ENCODE data around the gene FBXL7.

Gene FBXL7

DNA sequence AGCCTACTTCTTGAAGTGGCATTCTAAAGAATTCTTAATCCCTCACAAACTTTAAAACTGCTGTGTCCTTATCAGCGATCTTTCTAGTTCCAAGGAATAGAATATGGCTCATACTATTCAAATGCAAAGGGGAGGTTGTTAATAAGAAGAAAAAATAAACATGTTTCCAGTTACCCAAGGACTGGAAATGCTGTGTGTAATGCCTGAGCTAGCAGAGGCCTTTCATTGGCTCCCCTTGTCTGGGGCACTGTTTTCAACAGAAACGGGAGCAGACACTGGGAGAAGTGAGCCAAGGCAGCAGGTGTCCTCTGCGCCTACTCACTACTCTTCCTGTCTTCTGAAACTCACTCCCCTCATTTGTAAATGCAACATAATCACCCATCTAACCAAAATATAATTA lies 426.6 kb downstream of the FBXL7 start:
- Histone ChIP-seq H3K36me3 (no peaks in the 10 kb centered on the region), H4K20me1 (no peaks in the 10 kb centered on the region), H3K27me3 (no peaks in the 10 kb centered on the region), H3K4me2 (no peak overlapping the region), H3K9ac (no peak overlapping the region), H3K4me1 (no peaks in the 10 kb centered on the region), H3K27ac (no peak overlapping the region), H3K4me3 (no peak overlapping the region), H3K9me3 (no peaks in the 10 kb centered on the region)
- TF ChIP-seq Cebpa-rat (IDR thresholded peaks at IDR 0.05) = no peak

DNA sequence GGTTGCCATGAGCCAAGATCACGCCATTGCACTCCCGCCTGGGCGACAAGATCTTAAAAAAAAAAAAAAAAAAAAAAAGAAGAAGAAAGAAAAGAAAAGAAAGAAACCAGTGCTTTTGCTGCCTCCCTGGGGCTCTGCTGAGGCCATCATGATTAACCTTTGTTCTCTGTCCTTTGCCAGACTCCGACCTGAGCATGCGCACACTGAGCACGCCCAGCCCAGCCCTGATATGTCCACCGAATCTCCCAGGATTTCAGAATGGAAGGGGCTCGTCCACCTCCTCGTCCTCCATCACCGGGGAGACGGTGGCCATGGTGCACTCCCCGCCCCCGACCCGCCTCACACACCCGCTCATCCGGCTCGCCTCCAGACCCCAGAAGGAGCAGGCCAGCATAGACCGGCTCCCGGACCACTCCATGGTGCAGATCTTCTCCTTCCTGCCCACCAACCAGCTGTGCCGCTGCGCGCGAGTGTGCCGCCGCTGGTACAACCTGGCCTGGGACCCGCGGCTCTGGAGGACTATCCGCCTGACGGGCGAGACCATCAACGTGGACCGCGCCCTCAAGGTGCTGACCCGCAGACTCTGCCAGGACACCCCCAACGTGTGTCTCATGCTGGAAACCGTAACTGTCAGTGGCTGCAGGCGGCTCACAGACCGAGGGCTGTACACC lies 427.9 kb downstream of the FBXL7 start:
- Histone ChIP-seq H3K4me1 (no peaks in the 10 kb centered on the region), H3K36me3 (no peaks in the 10 kb centered on the region), H3K4me3 (no peak overlapping the region), H3K4me2 (no peak overlapping the region), H3K27ac (no peak overlapping the region), H3K9ac (no peak overlapping the region), H3K27me3 (no peaks in the 10 kb centered on the region), H3K9me3 (no peaks in the 10 kb centered on the region), H4K20me1 (no peaks in the 10 kb centered on the region)
- TF ChIP-seq Cebpa-rat (IDR thresholded peaks at IDR 0.05) = no peak

GRCh38 chr5:15929611-15930263 lies 429.8 kb downstream of the FBXL7 start:
- H3K9ac ChIP-seq = no peak overlapping the region
- H4K20me1 ChIP-seq = no peaks in the 10 kb centered on the region
- H3K27ac ChIP-seq = no peak overlapping the region
- H3K4me1 ChIP-seq = no peaks in the 10 kb centered on the region
- no peak overlapping the region for H3K4me2 ChIP-seq
- H3K4me3 ChIP-seq = no peak overlapping the region
- no peaks in the 10 kb centered on the region for H3K9me3 ChIP-seq
- H3K36me3 ChIP-seq = no peaks in the 10 kb centered on the region
- TF ChIP-seq Cebpa-rat (IDR thresholded peaks at IDR 0.05) = no peak
- H3K27me3 ChIP-seq = no peaks in the 10 kb centered on the region

DNA sequence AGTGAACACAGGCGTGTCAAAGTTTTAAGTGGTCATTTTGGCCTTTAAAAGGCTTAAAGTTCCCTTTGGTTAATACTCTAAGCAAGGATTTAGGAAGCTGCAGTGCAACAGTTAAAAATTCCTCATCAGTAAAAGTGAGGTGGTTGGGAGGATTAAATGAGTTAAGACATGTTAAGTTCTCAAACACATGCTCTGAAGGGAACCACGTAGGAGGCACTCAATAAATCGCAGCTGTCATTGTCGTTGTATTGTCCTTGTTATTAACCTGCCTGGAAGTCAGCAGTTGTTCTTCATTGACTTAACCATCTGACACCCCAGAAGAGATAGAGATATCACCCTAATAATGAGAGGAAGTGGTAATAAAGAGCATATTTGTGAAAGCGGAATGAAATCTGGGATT lies 432.1 kb downstream of the FBXL7 start:
- TF ChIP-seq Cebpa-rat (IDR thresholded peaks at IDR 0.05) = no peak
- no peak overlapping the region for H3K4me2 ChIP-seq
- no peaks in the 10 kb centered on the region for H3K27me3 ChIP-seq
- no peak overlapping the region for H3K9ac ChIP-seq
- H4K20me1 ChIP-seq = no peaks in the 10 kb centered on the region
- H3K4me1 ChIP-seq = no peaks in the 10 kb centered on the region
- no peaks in the 10 kb centered on the region for H3K36me3 ChIP-seq
- no peak overlapping the region for H3K4me3 ChIP-seq
- no peaks in the 10 kb centered on the region for H3K9me3 ChIP-seq
- H3K27ac ChIP-seq = no peak overlapping the region

GRCh38 chr5:15933259-15934207 lies 433.6 kb downstream of the FBXL7 start:
- no peaks in the 10 kb centered on the region for H4K20me1 ChIP-seq
- H3K4me2 ChIP-seq = no peak overlapping the region
- no peaks in the 10 kb centered on the region for H3K36me3 ChIP-seq
- no peaks in the 10 kb centered on the region for H3K27me3 ChIP-seq
- H3K4me3 ChIP-seq = no peak overlapping the region
- H3K27ac ChIP-seq = no peak overlapping the region
- no peaks in the 10 kb centered on the region for H3K4me1 ChIP-seq
- H3K9me3 ChIP-seq = no peaks in the 10 kb centered on the region
- TF ChIP-seq Cebpa-rat (IDR thresholded peaks at IDR 0.05) = no peak
- no peak overlapping the region for H3K9ac ChIP-seq

- Histone ChIP-seq H3K4me1 (no peaks in the 10 kb centered on the region), H3K4me2 (no peak overlapping the region), H3K4me3 (no peak overlapping the region), H3K27me3 (no peaks in the 10 kb centered on the region), H4K20me1 (no peaks in the 10 kb centered on the region), H3K9ac (no peak overlapping the region), H3K27ac (no peak overlapping the region), H3K9me3 (no peaks in the 10 kb centered on the region), H3K36me3 (no peaks in the 10 kb centered on the region)
- no peak for TF ChIP-seq Cebpa-rat (IDR thresholded peaks at IDR 0.05)
Measured at GRCh38 chr5:15936505-15937245, 436.7 kb downstream of the FBXL7 start.

GRCh38 chr5:15937708-15938107 lies 437.7 kb downstream of the FBXL7 start:
- H3K27ac ChIP-seq = no peak overlapping the region
- H3K4me1 ChIP-seq = no peaks in the 10 kb centered on the region
- H3K4me2 ChIP-seq = no peak overlapping the region
- H4K20me1 ChIP-seq = no peaks in the 10 kb centered on the region
- no peak for TF ChIP-seq Cebpa-rat (IDR thresholded peaks at IDR 0.05)
- no peak overlapping the region for H3K9ac ChIP-seq
- H3K4me3 ChIP-seq = no peak overlapping the region
- H3K36me3 ChIP-seq = no peaks in the 10 kb centered on the region
- H3K9me3 ChIP-seq = no peaks in the 10 kb centered on the region
- no peaks in the 10 kb centered on the region for H3K27me3 ChIP-seq

DNA sequence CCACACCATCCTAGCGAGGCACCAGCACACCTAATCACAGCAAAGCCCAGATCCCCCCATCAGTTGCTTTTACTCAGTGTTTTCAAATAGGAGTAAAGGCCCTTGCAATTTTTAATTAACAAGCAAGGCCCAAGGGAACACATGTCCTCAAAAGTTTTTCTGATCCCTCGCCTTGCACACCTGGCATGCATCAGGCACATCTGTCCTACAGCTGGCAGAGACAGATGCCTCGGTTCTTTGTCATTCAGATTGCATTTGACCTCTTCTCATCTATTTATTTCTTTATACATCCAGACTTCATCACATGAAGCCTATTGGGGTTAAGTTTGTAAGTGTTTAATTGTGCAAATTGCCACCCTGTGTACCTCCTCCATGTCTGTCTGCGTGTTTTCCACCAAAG lies 438.2 kb downstream of the FBXL7 start:
- no peak overlapping the region for H3K4me3 ChIP-seq
- H3K9me3 ChIP-seq = no peaks in the 10 kb centered on the region
- TF ChIP-seq Cebpa-rat (IDR thresholded peaks at IDR 0.05) = no peak
- H4K20me1 ChIP-seq = no peaks in the 10 kb centered on the region
- no peak overlapping the region for H3K4me2 ChIP-seq
- no peak overlapping the region for H3K9ac ChIP-seq
- no peaks in the 10 kb centered on the region for H3K4me1 ChIP-seq
- H3K27me3 ChIP-seq = no peaks in the 10 kb centered on the region
- no peak overlapping the region for H3K27ac ChIP-seq
- no peaks in the 10 kb centered on the region for H3K36me3 ChIP-seq

DNA sequence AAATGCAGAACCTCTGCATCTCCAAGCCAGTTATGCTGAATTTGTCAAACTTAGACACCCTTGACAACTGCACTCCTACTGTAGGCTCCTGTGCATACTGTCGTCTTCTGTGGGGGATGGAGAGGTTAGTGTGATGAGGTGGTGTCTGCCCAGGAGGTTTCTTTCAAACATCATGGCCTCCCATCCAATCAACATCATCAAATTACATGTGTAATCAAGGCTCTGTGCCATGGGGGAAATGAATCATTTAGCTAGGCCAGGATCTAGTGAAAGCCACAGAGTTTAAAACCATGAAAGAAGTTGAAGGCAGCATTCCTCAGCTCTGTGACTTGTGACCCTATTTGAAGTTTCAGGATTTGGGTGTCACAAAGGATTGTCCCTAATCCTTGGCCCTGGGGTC lies 439.0 kb downstream of the FBXL7 start:
- Histone ChIP-seq H3K27me3 (no peaks in the 10 kb centered on the region), H3K9me3 (no peaks in the 10 kb centered on the region), H3K4me1 (no peaks in the 10 kb centered on the region), H3K27ac (no peak overlapping the region), H3K36me3 (no peaks in the 10 kb centered on the region), H3K4me3 (no peak overlapping the region), H3K9ac (no peak overlapping the region), H3K4me2 (no peak overlapping the region), H4K20me1 (no peaks in the 10 kb centered on the region)
- TF ChIP-seq Cebpa-rat (IDR thresholded peaks at IDR 0.05) = no peak
